Measurements from ENCODE around the gene OR4K2.
"Not testable (repeated sequence)": the region's sequence is repeated elsewhere in the genome, so short reads cannot be mapped to it uniquely, and the experiment has no call there.

OR4K2 gene

GRCh38 chr14:19874842-19875241, at the start of gene OR4K2:
Gene OR4K2 (plus strand): TSS chr14:19875142. CDS start chr14:19876268, 1,126 bp downstream.
- no peaks in the 10 kb centered on the region for H3K27me3 ChIP-seq (ENCODE audit: low read depth, low read length)
- no peak within 1 kb of the TSS for H3K4me3 ChIP-seq (ENCODE audit: low read depth in 1 of 2, low read length in 2 of 2)
- H3K4me1 ChIP-seq (ENCODE audit: control insufficient read depth in 1 of 2, insufficient read depth in 2 of 2, low read length in 2 of 2) = no peaks in the 10 kb centered on the region

GRCh38 chr14:19827626-19828244, 47.2 kb upstream of the OR4K2 start:
- H3K36me3 ChIP-seq (ENCODE audit: control insufficient read depth in 1 of 2, insufficient read depth in 2 of 2, low read length in 2 of 2); H3K27me3 ChIP-seq (ENCODE audit: low read depth, low read length); H3K4me3 ChIP-seq (ENCODE audit: low read depth in 1 of 2, low read length in 2 of 2); H3K4me1 ChIP-seq (ENCODE audit: control insufficient read depth in 1 of 2, insufficient read depth in 2 of 2, low read length in 2 of 2); H3K9me3 ChIP-seq (ENCODE audit: control insufficient read depth in 1 of 2, low read length in 2 of 2); H3K27ac ChIP-seq (ENCODE audit: low read length): not testable (repeated sequence)

More at GRCh38 chr14:19874842-19875241, at the start of gene OR4K2:
- Histone ChIP-seq H3K36me3 (ENCODE audit: control insufficient read depth in 1 of 2, insufficient read depth in 2 of 2, low read length in 2 of 2) (no peaks in the 10 kb centered on the region), H3K27ac (ENCODE audit: low read length) (no peak within 1 kb of the TSS), H3K9me3 (ENCODE audit: control insufficient read depth in 1 of 2, low read length in 2 of 2) (no peaks in the 10 kb centered on the region)

GRCh38 chr14:19828314-19828713, 46.6 kb upstream of the OR4K2 start:
- Histone ChIP-seq H3K27ac (ENCODE audit: low read length) (no peak overlapping the region), H3K4me3 (ENCODE audit: low read depth in 1 of 2, low read length in 2 of 2) (no peak overlapping the region), H3K9me3 (ENCODE audit: control insufficient read depth in 1 of 2, low read length in 2 of 2) (no peaks in the 10 kb centered on the region), H3K4me1 (ENCODE audit: control insufficient read depth in 1 of 2, insufficient read depth in 2 of 2, low read length in 2 of 2) (no peaks in the 10 kb centered on the region), H3K27me3 (ENCODE audit: low read depth, low read length) (no peaks in the 10 kb centered on the region), H3K36me3 (ENCODE audit: control insufficient read depth in 1 of 2, insufficient read depth in 2 of 2, low read length in 2 of 2) (no peaks in the 10 kb centered on the region)

GRCh38 chr14:19834203-19834848, 40.6 kb upstream of the OR4K2 start:
- H3K27ac ChIP-seq (ENCODE audit: low read length); H3K4me3 ChIP-seq (ENCODE audit: low read depth in 1 of 2, low read length in 2 of 2); H3K36me3 ChIP-seq (ENCODE audit: control insufficient read depth in 1 of 2, insufficient read depth in 2 of 2, low read length in 2 of 2); H3K9me3 ChIP-seq (ENCODE audit: control insufficient read depth in 1 of 2, low read length in 2 of 2); H3K4me1 ChIP-seq (ENCODE audit: control insufficient read depth in 1 of 2, insufficient read depth in 2 of 2, low read length in 2 of 2); H3K27me3 ChIP-seq (ENCODE audit: low read depth, low read length): not testable (repeated sequence)

- Histone ChIP-seq H3K9me3 (ENCODE audit: control insufficient read depth in 1 of 2, low read length in 2 of 2) (peaks cover 0 to 3% of the 10 kb centered on the region in 2 donors), H3K27me3 (ENCODE audit: low read depth, low read length) (no peaks in the 10 kb centered on the region)
Observed at GRCh38 chr14:19838433-19838832, 36.5 kb upstream of the OR4K2 start.

GRCh38 chr14:19851365-19851764, 23.6 kb upstream of the OR4K2 start:
- no peak overlapping the region for H3K4me3 ChIP-seq (ENCODE audit: low read depth in 1 of 2, low read length in 2 of 2)
- H3K36me3 ChIP-seq (ENCODE audit: control insufficient read depth in 1 of 2, insufficient read depth in 2 of 2, low read length in 2 of 2) = no peaks in the 10 kb centered on the region
- H3K4me1 ChIP-seq (ENCODE audit: control insufficient read depth in 1 of 2, insufficient read depth in 2 of 2, low read length in 2 of 2) = no peaks in the 10 kb centered on the region
- peaks cover 0 to 2% of the 10 kb centered on the region in 2 donors for H3K9me3 ChIP-seq (ENCODE audit: control insufficient read depth in 1 of 2, low read length in 2 of 2)
- H3K27ac ChIP-seq (ENCODE audit: low read length) = no peak overlapping the region
- H3K27me3 ChIP-seq (ENCODE audit: low read depth, low read length) = no peaks in the 10 kb centered on the region

More at GRCh38 chr14:19838433-19838832, 36.5 kb upstream of the OR4K2 start:
- Histone ChIP-seq H3K36me3 (ENCODE audit: control insufficient read depth in 1 of 2, insufficient read depth in 2 of 2, low read length in 2 of 2) (no peaks in the 10 kb centered on the region), H3K27ac (ENCODE audit: low read length) (no peak overlapping the region), H3K4me3 (ENCODE audit: low read depth in 1 of 2, low read length in 2 of 2) (no peak overlapping the region), H3K4me1 (ENCODE audit: control insufficient read depth in 1 of 2, insufficient read depth in 2 of 2, low read length in 2 of 2) (no peaks in the 10 kb centered on the region)

- not testable (repeated sequence) for H3K27ac ChIP-seq (ENCODE audit: low read length); H3K36me3 ChIP-seq (ENCODE audit: control insufficient read depth in 1 of 2, insufficient read depth in 2 of 2, low read length in 2 of 2); H3K27me3 ChIP-seq (ENCODE audit: low read depth, low read length); H3K9me3 ChIP-seq (ENCODE audit: control insufficient read depth in 1 of 2, low read length in 2 of 2); H3K4me3 ChIP-seq (ENCODE audit: low read depth in 1 of 2, low read length in 2 of 2); H3K4me1 ChIP-seq (ENCODE audit: control insufficient read depth in 1 of 2, insufficient read depth in 2 of 2, low read length in 2 of 2)
Observed at GRCh38 chr14:19866061-19866669, 8.8 kb upstream of the OR4K2 start.

GRCh38 chr14:19873178-19873577, 1.8 kb upstream of the OR4K2 start:
- H3K27ac ChIP-seq (ENCODE audit: low read length) = no peak overlapping the region
- H3K36me3 ChIP-seq (ENCODE audit: control insufficient read depth in 1 of 2, insufficient read depth in 2 of 2, low read length in 2 of 2) = no peaks in the 10 kb centered on the region
- no peaks in the 10 kb centered on the region for H3K9me3 ChIP-seq (ENCODE audit: control insufficient read depth in 1 of 2, low read length in 2 of 2)
- no peaks in the 10 kb centered on the region for H3K27me3 ChIP-seq (ENCODE audit: low read depth, low read length)
- no peaks in the 10 kb centered on the region for H3K4me1 ChIP-seq (ENCODE audit: control insufficient read depth in 1 of 2, insufficient read depth in 2 of 2, low read length in 2 of 2)
- no peak overlapping the region for H3K4me3 ChIP-seq (ENCODE audit: low read depth in 1 of 2, low read length in 2 of 2)

GRCh38 chr14:19878029-19878642, 3.2 kb downstream of the OR4K2 start:
- no peak overlapping the region for H3K27ac ChIP-seq (ENCODE audit: low read length)

GRCh38 chr14:19895282-19895681, 20.3 kb downstream of the OR4K2 start:
- no peak overlapping the region for H3K27ac ChIP-seq (ENCODE audit: low read length)
- peaks cover 11 to 29% of the 10 kb centered on the region in 2 donors for H3K9me3 ChIP-seq (ENCODE audit: control insufficient read depth in 1 of 2, low read length in 2 of 2)
- H3K4me1 ChIP-seq (ENCODE audit: control insufficient read depth in 1 of 2, insufficient read depth in 2 of 2, low read length in 2 of 2) = no peaks in the 10 kb centered on the region
- H3K27me3 ChIP-seq (ENCODE audit: low read depth, low read length) = no peaks in the 10 kb centered on the region
- H3K36me3 ChIP-seq (ENCODE audit: control insufficient read depth in 1 of 2, insufficient read depth in 2 of 2, low read length in 2 of 2) = no peaks in the 10 kb centered on the region
- no peak overlapping the region for H3K4me3 ChIP-seq (ENCODE audit: low read depth in 1 of 2, low read length in 2 of 2)

More at GRCh38 chr14:19878029-19878642, 3.2 kb downstream of the OR4K2 start:
- no peak overlapping the region for H3K4me3 ChIP-seq (ENCODE audit: low read depth in 1 of 2, low read length in 2 of 2)
- no peaks in the 10 kb centered on the region for H3K4me1 ChIP-seq (ENCODE audit: control insufficient read depth in 1 of 2, insufficient read depth in 2 of 2, low read length in 2 of 2)
- no peaks in the 10 kb centered on the region for H3K9me3 ChIP-seq (ENCODE audit: control insufficient read depth in 1 of 2, low read length in 2 of 2)
- no peaks in the 10 kb centered on the region for H3K36me3 ChIP-seq (ENCODE audit: control insufficient read depth in 1 of 2, insufficient read depth in 2 of 2, low read length in 2 of 2)
- no peaks in the 10 kb centered on the region for H3K27me3 ChIP-seq (ENCODE audit: low read depth, low read length)

GRCh38 chr14:19900999-19901398, 26.1 kb downstream of the OR4K2 start:
- no peaks in the 10 kb centered on the region for H3K4me1 ChIP-seq (ENCODE audit: control insufficient read depth in 1 of 2, insufficient read depth in 2 of 2, low read length in 2 of 2)
- no peaks in the 10 kb centered on the region for H3K9me3 ChIP-seq (ENCODE audit: control insufficient read depth in 1 of 2, low read length in 2 of 2)
- H3K27ac ChIP-seq (ENCODE audit: low read length) = no peak overlapping the region
- no peaks in the 10 kb centered on the region for H3K36me3 ChIP-seq (ENCODE audit: control insufficient read depth in 1 of 2, insufficient read depth in 2 of 2, low read length in 2 of 2)
- no peaks in the 10 kb centered on the region for H3K27me3 ChIP-seq (ENCODE audit: low read depth, low read length)
- H3K4me3 ChIP-seq (ENCODE audit: low read depth in 1 of 2, low read length in 2 of 2) = no peak overlapping the region
